OCI-LY7 (cell line): ENCODE measurements around the gene DEXI. TPM values are rescaled to one million over a fixed set of nuclear protein-coding genes. Genes with fewer than 3 reads are reported as not detected.

Source experiments
- BruUV-seq: library from RNA; stranded (reverse); fragments of 400-500 nt; replicated peaks from 2 replicates; lab custom pipeline; 2021; lab: Mats Ljungman, UMichigan
- CTCF ChIA-PET: fragments of 300-600 bp; sonication (Branson Sonifier 250); formaldehyde crosslinking; loops from one replicate; lab custom pipeline; 2022; ENCODE audit warnings: antibody characterized with exemption; ENCODE audit not compliant: unreplicated experiment; lab: Charles Lee
- POLR2A ChIA-PET: fragments of 300-600 bp; sonication (Branson Sonifier 250); formaldehyde crosslinking; loops from one replicate; lab custom pipeline; 2022; ENCODE audit warnings: antibody characterized with exemption; lab: Charles Lee
- DNase-seq: peaks from one replicate; pipeline ENCODE4 v3.0.0-alpha.2; 2015; ENCODE audit warnings: low spot score
- H2AFZ ChIP-seq: fragments of 200-600 bp; sonication (generic), shearing (Covaris generic); 2 replicates; pipeline ENCODE4 v1.6.1; 2014; ENCODE audit warnings: mild to moderate bottlenecking, antibody characterized with exemption, low read length, moderate library complexity
- H3K27ac ChIP-seq: fragments of 200-600 bp; sonication (generic); 2 replicates; pipeline ENCODE4 v1.5.1; 2014; ENCODE audit warnings: mixed run types, low read depth, mild to moderate bottlenecking, moderate library complexity, low read length, inconsistent platforms; ENCODE audit not compliant: poor library complexity, severe bottlenecking
- H3K36me3 ChIP-seq: fragments of 200-600 bp; sonication (generic); 2 replicates; pipeline ENCODE4 v1.6.1; 2014; ENCODE audit warnings: mild to moderate bottlenecking, antibody characterized with exemption, low read length, moderate library complexity, mixed read lengths; ENCODE audit not compliant: insufficient read depth
- H3K4me1 ChIP-seq: fragments of 200-600 bp; sonication (generic); 2 replicates; pipeline ENCODE4 v1.5.1; 2014; ENCODE audit warnings: mild to moderate bottlenecking, low read length; ENCODE audit not compliant: insufficient read depth, poor library complexity, severe bottlenecking
- H3K4me2 ChIP-seq: fragments of 200-600 bp; sonication (generic); 2 replicates; pipeline ENCODE4 v1.6.1; 2014; ENCODE audit warnings: mild to moderate bottlenecking, low read length
- H3K4me3 ChIP-seq: fragments of 200-600 bp; sonication (generic); 2 replicates; pipeline ENCODE4 v1.5.1; 2014; ENCODE audit warnings: mild to moderate bottlenecking, low read depth, low read length; ENCODE audit not compliant: poor library complexity, severe bottlenecking
- H3K79me2 ChIP-seq: fragments of 200-600 bp; sonication (generic); 2 replicates; pipeline ENCODE4 v1.6.1; 2016; ENCODE audit warnings: low read depth, mild to moderate bottlenecking, low read length, moderate library complexity, mixed read lengths; ENCODE audit not compliant: insufficient read depth
- H3K9me2 ChIP-seq: fragments of 200-600 bp; sonication (generic); 2 replicates; pipeline ENCODE4 v1.6.1; 2016; ENCODE audit warnings: mild to moderate bottlenecking, low read length, mixed read lengths; ENCODE audit not compliant: insufficient read depth
- H3K9me3 ChIP-seq: fragments of 200-600 bp; sonication (generic); 2 replicates; pipeline ENCODE4 v1.6.1; 2014; ENCODE audit warnings: mild to moderate bottlenecking, mixed run types, low read length, mixed read lengths
- H4K20me1 ChIP-seq: fragments of 200-600 bp; sonication (generic); 2 replicates; pipeline ENCODE4 v1.6.1; 2014; ENCODE audit warnings: mild to moderate bottlenecking, antibody characterized with exemption, low read length, moderate library complexity, mixed read lengths; ENCODE audit not compliant: insufficient read depth
- EZH2phosphoT487 ChIP-seq: fragments of 200-600 bp; sonication (generic); IDR thresholded peaks from 2 replicates; pipeline ENCODE4 v1.6.1; 2018; ENCODE audit warnings: low read depth, borderline replicate concordance, mild to moderate bottlenecking, mixed run types, antibody characterized with exemption, low read length, moderate library complexity, mixed read lengths
- intact Hi-C: fragments of 100-400 bp; cut with micrococcal nuclease; formaldehyde crosslinking; loops from one replicate; pipeline ENCODE4 v1.10.0; 2022; ENCODE audit not compliant: unreplicated experiment
- total RNA-seq, 2 experiments: library from RNA; depleted of rRNA in 1 of 2; stranded (reverse); fragments of >200 nt in 1 of 2; shearing (Covaris generic) in 1 of 2; gene quantifications; 2 replicates each; pipeline ENCODE4 v1.2.3, GENCODE V29; 2014 to 2022
- TF ChIP-seq, protein P1 (sequence below): fragments of 200-600 bp; sonication (generic); conservative IDR thresholded peaks from 2 replicates; pipeline ENCODE4 v1.5.1; 2014; ENCODE audit warnings: mild to moderate bottlenecking, antibody characterized with exemption, low read length, moderate library complexity, mixed read lengths

DEXI gene
- total RNA-seq, 2 experiments from 2014 or later = 15.1 to 17.6 TPM

DNA sequence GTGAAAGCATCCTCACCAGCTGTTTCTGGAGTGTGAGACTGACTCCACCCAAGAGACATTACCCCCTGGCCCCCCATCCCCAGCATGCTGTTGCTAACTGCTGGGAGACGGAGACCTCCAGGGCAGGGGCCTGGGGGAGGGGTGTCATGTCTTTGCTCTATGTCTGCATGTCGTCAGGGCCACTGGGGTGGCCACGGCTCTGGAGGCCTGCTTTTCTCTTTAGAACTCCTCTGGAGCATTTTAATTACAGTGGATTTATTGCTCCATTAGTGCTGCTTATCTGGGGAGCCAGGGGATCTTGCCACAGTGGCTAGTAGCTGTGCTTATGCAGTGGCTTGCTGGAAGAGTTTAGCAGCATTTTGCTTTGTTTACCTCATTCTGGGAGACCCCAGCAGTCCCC is 34.4 kb upstream of the DEXI start:
- ChIA-PET POLR2A (no interaction called here), CTCF (no interaction called here)
- Histone ChIP-seq H2AFZ (no peak overlapping the region), H3K9me2 (no peaks in the 10 kb centered on the region), H3K79me2 (no peaks in the 10 kb centered on the region), H3K27ac (no peak overlapping the region), H3K4me2 (no peak overlapping the region), H3K36me3 (peaks cover 78% of the 10 kb centered on the region), H4K20me1 (no peaks in the 10 kb centered on the region), H3K4me1 (peaks cover 5% of the 10 kb centered on the region), H3K9me3 (no peaks in the 10 kb centered on the region), H3K4me3 (no peak overlapping the region)
- no peak for DNase-seq
- BruUV-seq = no TSS peak
- no peak for TF ChIP-seq EZH2phosphoT487
- TF ChIP-seq, protein P1, sequence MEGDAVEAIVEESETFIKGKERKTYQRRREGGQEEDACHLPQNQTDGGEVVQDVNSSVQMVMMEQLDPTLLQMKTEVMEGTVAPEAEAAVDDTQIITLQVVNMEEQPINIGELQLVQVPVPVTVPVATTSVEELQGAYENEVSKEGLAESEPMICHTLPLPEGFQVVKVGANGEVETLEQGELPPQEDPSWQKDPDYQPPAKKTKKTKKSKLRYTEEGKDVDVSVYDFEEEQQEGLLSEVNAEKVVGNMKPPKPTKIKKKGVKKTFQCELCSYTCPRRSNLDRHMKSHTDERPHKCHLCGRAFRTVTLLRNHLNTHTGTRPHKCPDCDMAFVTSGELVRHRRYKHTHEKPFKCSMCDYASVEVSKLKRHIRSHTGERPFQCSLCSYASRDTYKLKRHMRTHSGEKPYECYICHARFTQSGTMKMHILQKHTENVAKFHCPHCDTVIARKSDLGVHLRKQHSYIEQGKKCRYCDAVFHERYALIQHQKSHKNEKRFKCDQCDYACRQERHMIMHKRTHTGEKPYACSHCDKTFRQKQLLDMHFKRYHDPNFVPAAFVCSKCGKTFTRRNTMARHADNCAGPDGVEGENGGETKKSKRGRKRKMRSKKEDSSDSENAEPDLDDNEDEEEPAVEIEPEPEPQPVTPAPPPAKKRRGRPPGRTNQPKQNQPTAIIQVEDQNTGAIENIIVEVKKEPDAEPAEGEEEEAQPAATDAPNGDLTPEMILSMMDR = no peak
- intact Hi-C loops = no loop called here

DNA sequence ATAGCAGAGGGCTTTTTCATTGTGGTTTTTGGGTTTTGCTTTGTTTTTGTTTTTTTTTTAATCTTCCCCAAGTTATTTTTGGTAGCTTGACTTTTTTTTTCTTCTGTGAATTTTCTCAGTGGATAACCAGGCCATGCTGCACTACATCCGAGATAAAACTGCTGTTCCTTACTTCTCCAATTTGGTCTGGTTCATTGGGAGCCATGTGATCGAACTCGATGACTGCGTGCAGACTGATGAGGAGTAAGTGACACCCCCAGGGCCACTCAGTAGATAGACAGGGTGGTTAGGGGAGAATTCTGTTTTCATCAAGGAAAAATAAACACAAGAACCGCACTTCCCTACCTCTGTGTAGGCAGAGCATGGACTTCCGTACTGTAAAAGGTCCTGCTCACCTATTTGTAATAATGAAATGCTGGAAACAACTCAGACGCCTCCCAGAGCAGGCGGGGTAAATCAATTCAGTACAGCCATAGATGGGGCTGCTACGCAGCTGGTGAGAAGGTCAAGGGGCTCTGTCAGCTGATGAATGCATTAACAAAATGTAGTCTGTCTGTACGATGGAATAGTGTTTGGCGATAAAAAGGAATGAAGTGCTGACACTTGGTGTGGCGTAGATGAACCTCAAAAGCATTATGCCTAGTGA is 30.7 kb upstream of the DEXI start:
- H3K79me2 ChIP-seq = no peaks in the 10 kb centered on the region
- no peaks in the 10 kb centered on the region for H3K9me3 ChIP-seq
- ChIA-PET CTCF (no interaction called here), POLR2A (no interaction called here)
- intact Hi-C loops = loop anchor here (2.0 to 5.0 kb wide), 2 partner anchors 284 to 399 kb away; partner anchors contain the start of gene SOCS1
- H3K9me2 ChIP-seq = no peaks in the 10 kb centered on the region
- no peak for TF ChIP-seq EZH2phosphoT487
- TF ChIP-seq, protein P1 = no peak
- no peak overlapping the region for H2AFZ ChIP-seq
- BruUV-seq = TSS peak; percentile 12
- no peak for DNase-seq
- H3K4me1 ChIP-seq = no peaks in the 10 kb centered on the region
- no peak overlapping the region for H3K27ac ChIP-seq
- H3K4me2 ChIP-seq = no peak overlapping the region
- H3K4me3 ChIP-seq = no peak overlapping the region
- H4K20me1 ChIP-seq = no peaks in the 10 kb centered on the region
- peaks cover 82% of the 10 kb centered on the region for H3K36me3 ChIP-seq

DNA sequence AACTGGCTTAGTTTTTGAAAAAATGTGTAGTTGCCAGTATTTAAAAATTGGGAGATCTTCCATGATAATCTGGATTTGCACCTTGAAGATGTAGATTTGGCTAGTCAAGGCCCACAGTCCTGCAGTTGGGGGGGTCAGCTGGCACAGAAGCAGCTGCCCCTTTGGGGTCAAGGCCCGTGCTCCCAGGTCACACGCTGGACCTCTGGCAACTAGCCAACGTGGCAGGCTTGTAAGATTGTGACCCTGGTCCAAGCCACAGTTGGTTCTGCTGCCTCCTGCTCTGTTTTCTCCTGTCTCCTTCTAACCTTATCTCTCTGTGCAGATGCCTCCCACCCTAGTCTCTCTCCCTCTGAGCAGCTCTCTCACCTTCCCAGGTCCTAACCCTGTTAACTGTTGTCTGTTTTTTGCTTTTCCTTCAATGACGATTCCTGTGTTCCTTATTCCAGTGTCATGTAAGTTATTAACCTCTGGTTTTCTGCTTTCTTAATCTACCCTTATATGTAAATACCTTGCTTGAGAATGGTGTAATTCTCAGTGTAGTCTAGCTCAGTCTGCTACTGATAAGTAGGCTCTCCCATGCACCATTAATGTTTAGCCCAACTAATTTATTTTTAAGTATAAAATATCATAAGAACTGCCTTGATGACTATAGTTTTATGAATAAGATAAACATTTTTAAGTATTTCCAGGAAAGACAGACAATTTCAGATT is 30.0 kb upstream of the DEXI start:
- Histone ChIP-seq H3K36me3 (peaks cover 76% of the 10 kb centered on the region), H3K27ac (no peak overlapping the region), H3K4me2 (no peak overlapping the region), H3K9me2 (no peaks in the 10 kb centered on the region), H3K9me3 (no peaks in the 10 kb centered on the region), H3K4me3 (no peak overlapping the region), H4K20me1 (no peaks in the 10 kb centered on the region), H2AFZ (no peak overlapping the region), H3K4me1 (no peaks in the 10 kb centered on the region), H3K79me2 (no peaks in the 10 kb centered on the region)
- no TSS peak for BruUV-seq
- intact Hi-C loops = loop anchor here (2.0 to 5.0 kb wide), 2 partner anchors 285 to 400 kb away; partner anchors contain the start of gene SOCS1
- POLR2A ChIA-PET = no interaction called here
- no peak for DNase-seq
- CTCF ChIA-PET = interaction anchor here (0.6 to 1.4 kb wide), 2 partner anchors 10 to 106 kb away, joined by 3 to 4 read pairs; no protein-coding TSS in a partner anchor
- TF ChIP-seq, protein P1 = no peak
- no peak for TF ChIP-seq EZH2phosphoT487
